Vagina (tissue), 2 donors: ENCODE data around the gene TF. TPM values are rescaled to one million over a fixed set of nuclear protein-coding genes. Genes with fewer than 3 reads are reported as not detected.

Source experiments
- DNase-seq, 2 donors: peaks; one replicate each; pipeline ENCODE4 v3.0.0-alpha.2; 2017; ENCODE audit errors: extremely low spot score in 2 of 2
- H3K27ac ChIP-seq: fragments of 200-600 bp; sonication (generic); one replicate; pipeline ENCODE4 v1.5.1; 2019
- H3K27me3 ChIP-seq: fragments of 200-600 bp; sonication (generic); one replicate; pipeline ENCODE4 v1.5.1; 2019
- H3K36me3 ChIP-seq, 2 donors: fragments of 200-600 bp; sonication (generic); one replicate each; pipeline ENCODE4 v1.5.1; 2017 to 2019
- H3K4me1 ChIP-seq: fragments of 200-600 bp; sonication (generic); one replicate; pipeline ENCODE4 v1.5.1; 2019
- H3K4me3 ChIP-seq, 2 donors: fragments of 200-600 bp; sonication (generic); 1 replicate in 1 of 2; 2 replicates in 1 of 2; pipeline ENCODE4 v1.5.1; 2016 to 2019
- H3K9me3 ChIP-seq: fragments of 200-600 bp; sonication (generic); one replicate; pipeline ENCODE4 v1.5.1; 2019
- POLR2A ChIP-seq, 2 donors: fragments of 450-650 bp; IDR thresholded peaks; one replicate each; pipeline ENCODE4 v1.6.1; 2017; ENCODE audit warnings: antibody characterized with exemption in 2 of 2, mild to moderate bottlenecking in 2 of 2, moderate library complexity in 2 of 2
- POLR2AphosphoS5 ChIP-seq, 2 donors: sonication (generic); formaldehyde crosslinking; IDR thresholded peaks; one replicate each; pipeline ENCODE4 v1.9.0; 2017; ENCODE audit warnings: antibody characterized with exemption in 2 of 2, mild to moderate bottlenecking in 2 of 2, low read depth in 1 of 2; ENCODE audit not compliant: insufficient read depth in 1 of 2
- intact Hi-C: fragments of 100-400 bp; cut with DNase I; formaldehyde crosslinking; loops from one replicate; pipeline ENCODE4 v1.15.1; 2023
- total RNA-seq: library from RNA; depleted of rRNA; stranded (reverse); fragments of >200 nt; gene quantifications from one replicate; pipeline ENCODE4 v1.2.3, GENCODE V29; 2016
- TF ChIP-seq, protein P1 (sequence below), 3 experiments: fragments of 450-650 bp in 2 of 3; fragments of 200-600 bp in 1 of 3; sonication (generic) in 1 of 3; IDR thresholded peaks; one replicate each; pipeline ENCODE4 v1.5.1; 2017 to 2019; ENCODE audit warnings: antibody characterized with exemption in 3 of 3, mild to moderate bottlenecking in 2 of 3, moderate library complexity in 2 of 3

The TF gene
- total RNA-seq, 1 donor from 2014 or later: 2.9 TPM

DNA sequence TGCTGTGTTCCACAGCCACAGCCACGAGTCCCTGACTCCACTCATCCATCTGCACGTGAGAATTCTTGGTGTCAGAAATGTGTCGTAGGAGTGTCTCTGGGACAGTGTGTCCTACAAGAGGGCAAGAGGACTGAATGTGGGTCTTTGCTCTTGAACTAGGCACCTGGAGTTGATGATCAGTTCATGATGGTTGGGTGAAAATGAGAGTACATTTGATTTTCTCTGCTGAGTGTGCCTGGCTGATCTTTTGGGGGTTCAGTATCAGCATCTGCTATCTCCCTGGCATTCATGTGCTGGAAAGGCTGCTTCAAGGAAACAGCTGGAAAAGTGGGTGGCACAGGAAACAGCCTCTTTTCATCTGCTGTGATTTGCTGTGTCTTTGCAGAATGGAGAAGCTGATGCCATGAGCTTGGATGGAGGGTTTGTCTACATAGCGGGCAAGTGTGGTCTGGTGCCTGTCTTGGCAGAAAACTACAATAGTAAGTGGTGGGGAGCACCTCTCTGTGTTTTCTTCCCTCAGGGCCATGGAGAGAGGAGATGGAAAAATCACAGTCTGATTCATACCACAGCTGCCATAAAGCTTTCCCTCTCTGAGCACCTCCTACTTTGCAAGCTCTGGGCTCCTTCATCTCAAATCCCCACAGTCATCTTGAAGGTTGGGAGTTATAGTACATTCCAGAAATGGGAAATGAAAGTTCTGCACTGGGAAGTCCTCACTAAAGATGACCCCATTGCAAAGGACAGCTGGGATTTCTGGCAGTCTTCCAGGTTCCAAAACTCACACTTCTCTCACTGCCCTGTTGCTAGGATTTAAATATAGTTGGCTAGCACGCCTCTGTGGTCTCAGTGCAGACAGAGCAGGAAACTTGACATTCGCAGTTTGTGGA lies 17.8 kb downstream of the TF start:
- H3K4me3 ChIP-seq: no peak overlapping the region
- H3K36me3 ChIP-seq: no peaks in the 10 kb centered on the region
- H3K4me1 ChIP-seq: no peaks in the 10 kb centered on the region
- no peaks in the 10 kb centered on the region for H3K27me3 ChIP-seq
- DNase-seq: no peak
- no peak overlapping the region for H3K27ac ChIP-seq
- intact Hi-C loops: no loop called here
- H3K9me3 ChIP-seq: no peaks in the 10 kb centered on the region
- TF ChIP-seq POLR2AphosphoS5 (IDR thresholded peaks at IDR 0.05; ENCODE audit: insufficient read depth in 1 of 2, low read depth in 1 of 2) (no peak), POLR2A (IDR thresholded peaks at IDR 0.05) (no peak)
- TF ChIP-seq, protein P1, sequence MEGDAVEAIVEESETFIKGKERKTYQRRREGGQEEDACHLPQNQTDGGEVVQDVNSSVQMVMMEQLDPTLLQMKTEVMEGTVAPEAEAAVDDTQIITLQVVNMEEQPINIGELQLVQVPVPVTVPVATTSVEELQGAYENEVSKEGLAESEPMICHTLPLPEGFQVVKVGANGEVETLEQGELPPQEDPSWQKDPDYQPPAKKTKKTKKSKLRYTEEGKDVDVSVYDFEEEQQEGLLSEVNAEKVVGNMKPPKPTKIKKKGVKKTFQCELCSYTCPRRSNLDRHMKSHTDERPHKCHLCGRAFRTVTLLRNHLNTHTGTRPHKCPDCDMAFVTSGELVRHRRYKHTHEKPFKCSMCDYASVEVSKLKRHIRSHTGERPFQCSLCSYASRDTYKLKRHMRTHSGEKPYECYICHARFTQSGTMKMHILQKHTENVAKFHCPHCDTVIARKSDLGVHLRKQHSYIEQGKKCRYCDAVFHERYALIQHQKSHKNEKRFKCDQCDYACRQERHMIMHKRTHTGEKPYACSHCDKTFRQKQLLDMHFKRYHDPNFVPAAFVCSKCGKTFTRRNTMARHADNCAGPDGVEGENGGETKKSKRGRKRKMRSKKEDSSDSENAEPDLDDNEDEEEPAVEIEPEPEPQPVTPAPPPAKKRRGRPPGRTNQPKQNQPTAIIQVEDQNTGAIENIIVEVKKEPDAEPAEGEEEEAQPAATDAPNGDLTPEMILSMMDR (IDR thresholded peaks at IDR 0.05): no peak

DNA sequence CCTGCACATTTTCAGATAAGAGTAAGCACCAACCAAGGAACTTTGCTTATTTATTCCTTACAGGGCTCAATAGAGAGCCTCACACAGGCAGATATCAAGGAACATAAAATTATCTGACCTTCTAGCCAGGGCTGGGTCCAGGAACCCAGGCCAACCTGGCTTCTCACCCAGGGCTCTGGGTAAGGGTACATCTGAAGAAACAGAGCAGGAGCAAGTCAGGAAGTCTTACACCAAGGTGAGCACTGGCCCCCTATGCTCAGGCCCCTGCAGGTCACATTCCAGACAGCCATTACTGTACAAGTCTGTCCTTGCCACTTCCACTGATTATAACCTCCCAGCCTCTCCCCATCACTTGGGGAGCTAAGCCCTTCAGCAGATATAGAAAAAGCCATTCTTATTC lies 19.1 kb downstream of the TF start:
- no peaks in the 10 kb centered on the region for H3K4me1 ChIP-seq
- TF ChIP-seq, protein P1 (IDR thresholded peaks at IDR 0.05): no peak
- TF ChIP-seq POLR2A (IDR thresholded peaks at IDR 0.05) (no peak), POLR2AphosphoS5 (IDR thresholded peaks at IDR 0.05; ENCODE audit: insufficient read depth in 1 of 2, low read depth in 1 of 2) (no peak)
- H3K4me3 ChIP-seq: no peak overlapping the region
- no peak overlapping the region for H3K27ac ChIP-seq
- no peaks in the 10 kb centered on the region for H3K27me3 ChIP-seq
- no peaks in the 10 kb centered on the region for H3K36me3 ChIP-seq
- intact Hi-C loops: no loop called here
- no peak for DNase-seq
- H3K9me3 ChIP-seq: no peaks in the 10 kb centered on the region

DNA sequence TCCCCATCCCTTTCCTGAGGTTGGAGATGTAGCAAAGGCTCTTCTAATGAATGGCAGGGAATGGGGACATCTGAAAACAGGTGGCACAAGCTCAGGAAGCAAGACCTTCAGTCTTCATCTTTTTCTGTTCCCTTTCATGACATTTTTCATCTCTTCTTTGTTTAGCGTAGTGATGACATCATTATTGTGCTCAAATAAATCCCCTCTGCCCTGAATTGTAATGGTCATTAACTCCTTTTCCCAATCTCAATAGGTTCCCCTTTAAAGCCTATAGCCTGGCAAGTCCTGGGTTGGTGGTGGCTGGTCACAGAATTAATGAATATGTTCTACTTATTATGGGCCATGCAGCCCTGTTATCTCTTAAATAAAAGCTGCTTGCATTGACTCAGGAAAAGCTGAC lies 21.4 kb downstream of the TF start:
- H3K4me1 ChIP-seq: no peaks in the 10 kb centered on the region
- no peaks in the 10 kb centered on the region for H3K36me3 ChIP-seq
- no peak for TF ChIP-seq POLR2A (IDR thresholded peaks at IDR 0.05)
- no peak for TF ChIP-seq POLR2AphosphoS5 (IDR thresholded peaks at IDR 0.05; ENCODE audit: insufficient read depth in 1 of 2, low read depth in 1 of 2)
- TF ChIP-seq, protein P1 (IDR thresholded peaks at IDR 0.05): no peak
- H3K27me3 ChIP-seq: no peaks in the 10 kb centered on the region
- H3K4me3 ChIP-seq: no peak overlapping the region
- intact Hi-C loops: no loop called here
- no peaks in the 10 kb centered on the region for H3K9me3 ChIP-seq
- no peak overlapping the region for H3K27ac ChIP-seq
- no peak for DNase-seq

DNA sequence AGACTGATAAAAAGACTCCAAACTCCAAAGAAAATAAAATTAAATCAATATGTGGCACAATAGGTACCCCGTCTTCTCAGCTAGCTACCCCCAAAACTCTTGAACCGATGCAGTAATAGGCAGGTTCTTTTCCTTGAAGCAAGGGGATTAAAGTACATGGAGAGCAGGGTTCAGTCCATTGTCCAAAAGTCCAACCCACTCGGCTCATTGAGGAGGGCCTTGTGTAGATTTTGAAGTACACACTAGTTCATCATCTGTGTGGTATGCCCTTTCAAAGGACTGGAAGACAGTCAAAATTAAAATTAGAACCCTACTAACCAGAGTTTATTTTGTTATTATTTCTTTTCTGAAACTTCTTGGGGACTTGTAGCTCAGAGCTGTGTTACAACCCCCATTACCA lies 23.3 kb downstream of the TF start:
- intact Hi-C loops: no loop called here
- Histone ChIP-seq H3K27me3 (no peaks in the 10 kb centered on the region), H3K4me3 (no peak overlapping the region), H3K4me1 (no peaks in the 10 kb centered on the region), H3K9me3 (no peaks in the 10 kb centered on the region), H3K27ac (no peak overlapping the region), H3K36me3 (no peaks in the 10 kb centered on the region)
- DNase-seq: no peak
- TF ChIP-seq POLR2A (IDR thresholded peaks at IDR 0.05) (no peak), POLR2AphosphoS5 (IDR thresholded peaks at IDR 0.05; ENCODE audit: insufficient read depth in 1 of 2, low read depth in 1 of 2) (no peak)
- TF ChIP-seq, protein P1 (IDR thresholded peaks at IDR 0.05): no peak

DNA sequence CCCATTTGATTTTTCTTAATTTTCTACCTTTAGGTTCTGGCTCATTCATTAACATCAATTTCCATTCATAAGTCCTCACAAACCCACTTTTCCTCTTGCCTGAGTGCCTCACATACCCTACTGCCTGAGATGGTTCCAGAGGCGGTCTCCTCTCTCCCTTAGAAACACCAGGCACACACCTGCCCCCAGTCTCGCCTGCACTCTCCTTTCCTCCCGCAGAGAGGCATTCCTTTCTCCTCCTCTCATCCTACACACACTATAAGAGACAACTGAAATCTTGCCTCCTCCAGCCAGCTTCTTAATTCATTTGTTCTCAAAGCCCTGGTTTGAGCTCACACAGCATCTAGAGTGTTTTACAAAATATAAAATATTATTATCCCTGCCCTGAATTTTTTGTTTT lies 27.5 kb downstream of the TF start:
- H3K4me1 ChIP-seq: no peaks in the 10 kb centered on the region
- intact Hi-C loops: no loop called here
- H3K27ac ChIP-seq: no peak overlapping the region
- no peaks in the 10 kb centered on the region for H3K9me3 ChIP-seq
- H3K4me3 ChIP-seq: no peak overlapping the region
- H3K27me3 ChIP-seq: no peaks in the 10 kb centered on the region
- TF ChIP-seq POLR2AphosphoS5 (IDR thresholded peaks at IDR 0.05; ENCODE audit: insufficient read depth in 1 of 2, low read depth in 1 of 2) (no peak), POLR2A (IDR thresholded peaks at IDR 0.05) (no peak)
- TF ChIP-seq, protein P1 (IDR thresholded peaks at IDR 0.05): no peak
- H3K36me3 ChIP-seq: no peaks in the 10 kb centered on the region
- no peak for DNase-seq
